22Rv1 (cell line): ENCODE results near the gene TET2.

Experiments
- H3K27ac ChIP-seq: fragments of 450-650 bp; 2 replicates; pipeline ENCODE4 v1.5.1; 2017
- CTCF ChIP-seq: fragments of 450-650 bp; IDR thresholded peaks from 2 replicates; pipeline ENCODE4 v1.5.1; 2017; ENCODE audit warnings: mild to moderate bottlenecking
- ZFX ChIP-seq: fragments of 450-650 bp; IDR thresholded peaks from 2 replicates; pipeline ENCODE4 v1.6.1; 2017; ENCODE audit warnings: antibody characterized with exemption, borderline replicate concordance

The TET2 gene

GRCh38 chr4:105246712-105247111 is 100.0 kb downstream of the TET2 start:
- TF ChIP-seq ZFX = no peak
- TF ChIP-seq CTCF = no peak
- no peak overlapping the region for H3K27ac ChIP-seq

GRCh38 chr4:105248613-105249012 is 101.9 kb downstream of the TET2 start:
- TF ChIP-seq CTCF = no peak
- no peak for TF ChIP-seq ZFX
- no peak overlapping the region for H3K27ac ChIP-seq

- TF ChIP-seq CTCF = no peak
- no peak overlapping the region for H3K27ac ChIP-seq
Measured at GRCh38 chr4:105257817-105258495, 111.3 kb downstream of the TET2 start.

GRCh38 chr4:105265689-105266088 is 119.0 kb downstream of the TET2 start:
- TF ChIP-seq ZFX (no peak), CTCF (no peak)
- no peak overlapping the region for H3K27ac ChIP-seq

- no peak for TF ChIP-seq CTCF
- no peak for TF ChIP-seq ZFX
Measured at GRCh38 chr4:105267280-105267679, 120.6 kb downstream of the TET2 start.

GRCh38 chr4:105272002-105272401 is 125.3 kb downstream of the TET2 start:
- no peak overlapping the region for H3K27ac ChIP-seq
- TF ChIP-seq CTCF = no peak
- TF ChIP-seq ZFX = no peak

More at GRCh38 chr4:105267280-105267679, 120.6 kb downstream of the TET2 start:
- H3K27ac ChIP-seq = no peak overlapping the region

GRCh38 chr4:105273230-105273629 is 126.6 kb downstream of the TET2 start:
- no peak overlapping the region for H3K27ac ChIP-seq
- TF ChIP-seq CTCF = no peak
- TF ChIP-seq ZFX = no peak
